K562 (cell line): Measurements from ENCODE around the gene FANCC. TPM values are rescaled to one million over a fixed set of nuclear protein-coding genes. Genes with fewer than 3 reads are reported as not detected.

Experiments
- CBFA2T2 ChIP-seq: fragments of 450-650 bp; conservative IDR thresholded peaks from 2 replicates; pipeline ENCODE4 v1.6.1; 2017; ENCODE audit warnings: mild to moderate bottlenecking
- CEBPG ChIP-seq, 3 experiments: fragments of 200-800 bp in 1 of 3; sonication (Bioruptor generic) in 1 of 3; sonication (generic) in 1 of 3; formaldehyde crosslinking in 1 of 3; IDR thresholded peaks in 2 of 3; conservative IDR thresholded peaks in 1 of 3; 2 replicates each; pipeline versions ENCODE4 v1.6.1 to v1.8.0; 2016 to 2022; ENCODE audit warnings: missing compliant biosample characterization in 2 of 3, missing genetic modification characterization in 2 of 3, mild to moderate bottlenecking in 1 of 3, missing genetic modification reagents in 1 of 3
- DPF2 ChIP-seq: fragments of 450-650 bp; IDR thresholded peaks from 2 replicates; pipeline ENCODE4 v1.6.1; 2016
- E2F6 ChIP-seq, 2 experiments: IDR thresholded peaks; 2 replicates each; pipeline ENCODE4 v1.6.1; 2011; ENCODE audit warnings: borderline replicate concordance in 1 of 2, control low read depth in 1 of 2, low read depth in 1 of 2, low read length in 1 of 2, mild to moderate bottlenecking in 1 of 2, mixed read lengths in 1 of 2, moderate library complexity in 1 of 2; ENCODE audit not compliant: insufficient read depth in 1 of 2, insufficient read length in 1 of 2, poor library complexity in 1 of 2, severe bottlenecking in 1 of 2; ENCODE audit errors: extremely low read depth in 1 of 2
- IRF9 ChIP-seq: fragments of 450-650 bp; IDR thresholded peaks from 2 replicates; pipeline ENCODE4 v1.6.1; 2016; ENCODE audit warnings: missing biosample characterization, missing genetic modification characterization
- JUND ChIP-seq, 2 experiments: IDR thresholded peaks; 2 replicates in 1 of 2; 3 replicates in 1 of 2; pipeline ENCODE4 v1.6.1; 2011; ENCODE audit warnings: borderline replicate concordance in 2 of 2, low read depth in 2 of 2, low read length in 2 of 2, improper control_type of control experiment in 1 of 2, missing biosample characterization in 1 of 2, missing genetic modification characterization in 1 of 2, missing genetic modification reagents in 1 of 2
- KLF16 ChIP-seq: IDR thresholded peaks from 2 replicates; pipeline ENCODE4 v1.6.1; 2016; ENCODE audit warnings: antibody characterized with exemption
- NFRKB ChIP-seq: fragments of 450-650 bp; IDR thresholded peaks from 2 replicates; pipeline ENCODE4 v1.6.1; 2016; ENCODE audit warnings: low read depth
- PKNOX1 ChIP-seq: fragments of 450-650 bp; IDR thresholded peaks from 2 replicates; pipeline ENCODE4 v1.6.1; 2016
- PRPF4 ChIP-seq: fragments of 200-400 bp; formaldehyde crosslinking; IDR thresholded peaks from one replicate; pipeline ENCODE4 v1.6.1; 2017; ENCODE audit warnings: low read length, low read depth, mild to moderate bottlenecking; ENCODE audit not compliant: insufficient read depth, poor library complexity, severe bottlenecking
- RBM15 ChIP-seq: fragments of 200-400 bp; formaldehyde crosslinking; IDR thresholded peaks from 2 replicates; pipeline ENCODE4 v1.6.1; 2018; ENCODE audit warnings: mild to moderate bottlenecking, low read length, moderate library complexity; ENCODE audit not compliant: insufficient read depth
- SMARCE1 ChIP-seq: fragments of 450-650 bp; IDR thresholded peaks from 2 replicates; pipeline ENCODE4 v1.7.1; 2016; ENCODE audit warnings: mild to moderate bottlenecking
- TARDBP ChIP-seq: fragments of 450-650 bp; IDR thresholded peaks from 2 replicates; pipeline ENCODE4 v1.6.1; 2016
- TEAD1 ChIP-seq, 2 experiments: fragments of 450-650 bp in 1 of 2; sonication (generic) in 1 of 2; formaldehyde crosslinking; IDR thresholded peaks; 2 replicates each; pipeline versions ENCODE4 v1.4.0 to v1.8.0; 2020 to 2022; ENCODE audit warnings: mild to moderate bottlenecking in 2 of 2, missing genetic modification reagents in 1 of 2
- TFE3 ChIP-seq: fragments of 450-650 bp; formaldehyde crosslinking; IDR thresholded peaks from 2 replicates; pipeline ENCODE4 v1.4.0; 2020; ENCODE audit warnings: mild to moderate bottlenecking, mixed read lengths
- XRCC4 ChIP-seq: IDR thresholded peaks from one replicate; pipeline ENCODE4 v1.6.1; 2011; ENCODE audit not compliant: insufficient read depth, insufficient read length; ENCODE audit errors: extremely low read depth
- polyA plus RNA-seq, 8 experiments: library from polyadenylated mRNA; depleted of rRNA in 4 of 8; stranded (reverse) in 5 of 8; unstranded in 3 of 8; fragments of >200 nt; fragmentation: Nextera tagmentation in 2 of 8; fragmentation: Illumina TruSeq in 1 of 8; extraction: Ambion mirVana in 2 of 8; extraction: Trizol in 1 of 8; gene quantifications; 2 replicates each; pipeline versions ENCODE4 v1.2.1 to v1.2.3, GENCODE V29; 2011 to 2014; ENCODE audit warnings: inconsistent platforms in 1 of 8, missing spikeins in 1 of 8
- total RNA-seq, 7 experiments: library from RNA; depleted of rRNA in 6 of 7; stranded (reverse); fragments of >200 nt in 6 of 7; fragmentation: Illumina TruSeq in 2 of 7; extraction: Trizol in 2 of 7; gene quantifications; 2 replicates each; pipeline versions ENCODE4 v1.2.1 to v1.2.3, GENCODE V29; 2011 to 2021; ENCODE audit warnings: low replicate concordance in 1 of 7

FANCC gene
- total and polyA plus RNA-seq, 9 of the 15 experiments (the other 6 are each of a cell fraction or from before 2014, with no cell fraction given): 4.6 to 18.4 (median 14.2) TPM

- TF ChIP-seq E2F6 (IDR thresholded peaks at IDR 0.05; ENCODE audit: borderline replicate concordance in 1 of 2, extremely low read depth in 1 of 2, insufficient read depth in 1 of 2, insufficient read length in 1 of 2, low read depth in 1 of 2, low read length in 1 of 2, poor library complexity in 1 of 2, severe bottlenecking in 1 of 2) (no peak), RBM15 (no peak), KLF16 (peak; percentile 53; the same call in 1 of the 2 replicates), JUND (IDR thresholded peaks at IDR 0.05; ENCODE audit: borderline replicate concordance, low read depth, low read length) (peak; percentile 47; the same call in 1 of the 2 replicates), JUND (tag; IDR thresholded peaks at IDR 0.05; ENCODE audit: borderline replicate concordance, low read depth, low read length) (peak; percentile 29; the same call in 1 of the 3 replicates), PKNOX1 (peak; percentile 33; the same call in 1 of the 2 replicates), TEAD1 (CRISPR knock-in tag; IDR thresholded peaks at IDR 0.05) (no peak), CEBPG (CRISPR knock-in tag; IDR thresholded peaks at IDR 0.05) (peak; percentile 74), CEBPG (tag; conservative IDR thresholded peaks at IDR 0.05 in 1 of 2, IDR thresholded peaks at IDR 0.05 in 1 of 2) (peak; percentile 96 to 98), TFE3 (CRISPR knock-in tag) (no peak), SMARCE1 (peak; percentile 71; the same call in 1 of the 2 replicates), XRCC4 (no peak), IRF9 (tag) (0 out of 2 replicates have a peak, but pooled peaks have one; percentile 55), NFRKB (no peak), TARDBP (no peak), DPF2 (0 out of 2 replicates have a peak, but pooled peaks have one; percentile 35), PRPF4 (no peak), CBFA2T2 (0 out of 2 replicates have a peak, but pooled peaks have one; percentile 24)
These were observed 159.9 kb downstream of the FANCC start (continued) for GRCh38 chr9:95157481-95158151.
